Renal pelvis (tissue), 4 donors: ENCODE measurements around the gene MOB2. TPM values are rescaled to one million over a fixed set of nuclear protein-coding genes. Genes with fewer than 3 reads are reported as not detected.

Experiments used
- DNase-seq: peaks from one replicate; pipeline ENCODE4 v3.0.0-alpha.2; 2013
- polyA plus RNA-seq, 3 donors: library from polyadenylated mRNA; unstranded; fragments of 120-200 nt; gene quantifications; one replicate each; pipeline ENCODE4 v1.2.1, GENCODE V29; 2013; ENCODE audit not compliant: insufficient read length in 3 of 3

Gene MOB2
- polyA plus RNA-seq, 3 donors: 33.0 to 34.8 (median 33.0) TPM

DNA sequence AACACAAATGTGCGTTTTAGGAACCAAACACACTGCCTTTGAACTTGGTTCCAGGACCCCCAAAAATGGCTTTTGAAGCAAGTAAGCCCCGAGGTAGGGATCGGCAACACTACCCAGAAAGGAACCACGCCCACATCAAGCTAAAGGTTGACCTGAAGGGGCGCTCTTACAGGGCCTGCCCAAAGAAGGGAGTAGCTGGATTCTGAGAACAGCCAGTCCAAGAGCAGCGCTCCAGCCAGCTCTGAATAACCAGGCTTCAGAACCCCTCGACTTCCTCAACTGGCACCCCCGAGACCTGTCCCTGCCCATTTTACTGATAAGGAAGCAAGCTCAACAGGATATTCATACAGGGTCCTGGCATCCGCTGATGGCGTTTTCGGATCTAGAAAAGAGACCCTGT is 18.9 kb upstream of the MOB2 start:
- DNase-seq: no peak

DNA sequence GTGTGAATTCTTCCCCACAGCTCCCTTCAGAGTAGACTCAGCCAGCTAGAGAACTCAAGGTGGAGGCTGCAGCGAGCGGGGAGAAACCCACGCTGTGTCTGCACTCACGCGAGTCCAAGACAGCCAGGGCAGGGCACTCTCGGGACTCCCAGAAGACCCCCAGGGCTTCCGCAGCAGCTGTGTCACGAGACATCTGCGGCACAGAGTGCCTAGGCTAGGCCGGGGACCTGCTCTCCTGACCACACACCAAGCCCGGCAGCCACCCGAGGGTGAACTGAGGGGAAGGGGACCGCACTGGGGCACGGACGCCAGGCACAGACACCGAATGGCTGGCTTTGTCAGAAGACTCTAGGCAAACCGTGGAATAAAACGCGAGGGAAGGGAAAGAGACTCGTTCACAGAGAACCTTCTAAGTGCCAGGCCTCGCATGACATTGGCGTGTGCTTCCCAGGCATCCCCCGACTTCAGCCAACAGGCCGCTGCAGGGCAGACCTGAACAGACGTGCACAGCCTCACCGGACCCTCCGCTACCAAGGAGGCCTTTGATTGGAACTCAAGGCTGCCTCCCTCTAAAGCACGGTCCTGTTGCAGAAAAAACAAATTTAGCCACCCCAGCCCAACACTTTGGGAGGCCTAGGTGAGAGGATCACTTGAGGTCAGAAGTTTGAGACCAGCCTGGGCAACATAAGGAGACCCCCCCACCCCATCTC is 18.2 kb upstream of the MOB2 start:
- DNase-seq: no peak

DNA sequence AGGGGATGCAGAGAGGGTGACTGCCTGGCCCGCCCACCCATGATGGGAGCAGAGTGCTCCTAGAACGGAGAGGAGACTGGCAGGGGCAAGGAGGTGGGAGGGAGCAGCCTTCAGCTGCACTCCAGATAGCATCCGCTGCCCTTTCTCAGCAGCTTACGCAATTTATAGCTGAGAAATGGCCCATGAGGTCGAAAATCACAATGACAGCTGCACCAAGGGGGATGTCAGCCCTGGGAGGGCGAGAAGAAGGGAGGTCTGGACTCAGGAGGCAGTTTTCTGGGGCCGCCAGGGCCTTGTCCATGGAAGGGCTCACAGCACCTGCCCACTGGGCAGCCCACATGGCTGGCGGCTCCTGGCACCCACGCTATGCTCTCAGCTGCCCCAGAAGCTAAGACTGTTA is 17.6 kb upstream of the MOB2 start:
- no peak for DNase-seq

DNA sequence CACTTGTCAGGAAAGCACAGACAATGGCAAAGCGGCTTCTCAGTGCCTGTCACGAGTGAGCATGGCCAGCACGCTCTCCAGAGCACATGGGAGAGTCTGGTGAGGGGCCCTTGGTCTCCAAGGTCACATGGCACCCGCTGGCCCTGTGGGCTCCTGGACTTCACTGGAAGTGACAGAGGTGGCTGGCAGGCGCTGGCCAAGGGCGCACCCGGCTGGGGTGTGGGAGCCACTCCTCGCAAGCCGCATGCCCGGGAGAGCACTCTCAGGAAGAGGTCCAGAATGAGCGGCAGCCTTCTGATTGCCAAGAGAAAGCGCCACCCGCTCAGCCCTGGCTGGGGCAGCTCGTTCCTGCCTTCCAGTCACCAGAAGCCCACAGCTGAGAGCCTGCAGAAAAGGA is 17.1 kb upstream of the MOB2 start:
- DNase-seq: no peak

DNA sequence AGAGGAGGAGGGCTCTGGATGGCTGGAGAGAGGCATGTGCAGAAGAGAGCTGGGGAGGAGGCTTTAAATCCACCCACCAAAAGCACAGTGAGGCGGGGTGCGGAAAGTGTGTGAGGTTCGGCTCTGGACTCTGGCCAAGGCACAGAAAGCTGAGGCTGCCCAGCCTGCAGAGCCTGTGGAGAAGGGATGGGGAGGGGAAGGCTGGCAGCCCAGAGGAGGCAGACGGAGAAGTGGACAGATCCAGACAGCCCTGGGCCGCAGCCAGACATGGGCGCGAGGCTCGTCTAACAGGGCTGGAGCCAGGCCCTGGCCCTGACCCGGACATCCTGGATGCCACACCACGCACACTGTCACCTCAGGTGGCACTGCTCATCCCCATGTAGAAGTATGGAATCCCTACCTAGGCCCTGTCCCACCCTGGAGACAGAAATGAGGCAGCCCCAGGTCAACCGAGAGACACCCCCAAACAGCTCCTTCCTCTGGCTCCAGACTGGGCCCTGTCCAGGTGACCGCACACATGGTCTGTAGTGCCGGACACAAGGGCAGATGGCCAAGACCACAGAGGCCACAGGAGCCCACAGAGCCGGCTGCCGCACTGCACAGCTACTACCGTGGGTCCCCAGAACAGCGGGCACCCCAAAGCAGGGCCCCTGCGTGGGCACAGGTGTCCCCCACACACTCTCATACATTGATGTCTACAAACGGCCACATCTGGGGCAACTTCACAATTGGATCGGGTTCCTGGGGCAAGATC is 16.6 kb upstream of the MOB2 start:
- DNase-seq: no peak

DNA sequence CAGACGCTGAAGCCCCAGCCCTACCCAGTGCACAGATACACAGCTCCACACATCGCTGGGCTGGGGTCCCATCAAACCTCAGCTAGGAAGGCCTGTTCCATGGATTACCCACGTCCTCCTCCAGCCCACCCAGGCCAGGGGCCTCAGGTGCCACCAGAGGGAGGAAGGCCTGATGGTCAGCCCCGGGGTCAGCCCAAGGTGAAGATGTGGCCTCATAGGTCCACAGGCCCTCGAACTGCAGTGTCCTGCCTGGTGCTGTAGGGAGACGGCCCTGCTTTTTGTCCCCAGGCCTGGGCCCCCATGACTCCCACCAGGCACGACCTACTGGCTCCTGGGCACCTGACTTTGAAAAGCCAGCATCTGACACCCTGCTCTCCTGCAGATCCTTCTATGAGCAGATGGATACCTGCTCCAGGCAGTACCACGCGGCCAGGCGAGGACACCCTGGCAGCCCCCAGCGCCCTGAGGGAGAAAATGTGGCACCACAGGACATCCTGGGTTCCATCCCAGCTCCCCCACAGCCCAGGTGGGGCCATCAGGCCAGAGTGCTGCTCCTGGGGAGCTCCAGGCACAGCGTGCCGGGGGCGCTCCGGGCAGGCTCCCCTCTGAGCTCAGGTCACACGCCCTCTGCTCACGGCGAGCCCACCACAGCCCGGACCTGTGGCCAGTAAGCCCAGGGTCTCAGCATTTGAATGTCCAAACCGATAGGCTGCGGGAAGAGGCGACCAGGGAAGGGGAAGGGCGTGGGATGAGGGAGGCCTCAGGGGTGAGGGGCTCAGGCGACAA is 15.8 kb upstream of the MOB2 start:
- no peak for DNase-seq

DNA sequence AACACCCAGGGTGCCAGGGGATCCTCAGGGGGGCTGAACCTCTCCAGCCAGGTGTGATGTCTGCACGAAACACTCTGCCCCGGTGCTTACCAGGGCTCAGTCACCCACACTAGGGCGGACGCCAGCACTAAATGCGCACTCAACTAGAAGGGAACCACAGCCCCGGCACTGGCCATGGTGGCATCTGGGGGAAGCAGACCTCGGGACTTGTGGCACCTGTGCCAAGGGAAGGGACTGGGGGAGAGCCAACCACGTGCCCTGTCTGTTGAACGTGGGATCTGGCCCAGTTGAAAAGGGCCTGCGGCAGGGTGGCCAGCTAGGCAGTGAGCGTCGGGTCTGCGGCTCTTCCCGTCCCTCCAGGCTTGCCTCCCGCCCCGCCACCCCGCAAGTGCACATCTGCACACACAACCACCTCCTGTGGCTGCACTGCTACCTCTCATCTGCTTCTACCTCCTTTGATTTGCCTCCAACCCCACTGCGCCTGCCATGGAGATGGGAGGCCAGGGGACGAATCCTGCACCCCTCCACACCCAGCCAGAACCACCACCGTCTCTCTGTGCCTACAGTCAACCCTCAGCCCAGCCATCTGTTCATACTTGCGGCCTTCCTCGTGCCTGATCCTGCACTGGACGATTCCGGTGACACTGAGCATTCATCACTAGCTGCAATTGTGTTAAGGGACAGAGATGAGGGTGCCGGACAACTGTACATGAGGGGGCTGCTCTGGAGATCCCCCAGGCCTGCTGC is 15.0 kb upstream of the MOB2 start:
- DNase-seq: no peak

DNA sequence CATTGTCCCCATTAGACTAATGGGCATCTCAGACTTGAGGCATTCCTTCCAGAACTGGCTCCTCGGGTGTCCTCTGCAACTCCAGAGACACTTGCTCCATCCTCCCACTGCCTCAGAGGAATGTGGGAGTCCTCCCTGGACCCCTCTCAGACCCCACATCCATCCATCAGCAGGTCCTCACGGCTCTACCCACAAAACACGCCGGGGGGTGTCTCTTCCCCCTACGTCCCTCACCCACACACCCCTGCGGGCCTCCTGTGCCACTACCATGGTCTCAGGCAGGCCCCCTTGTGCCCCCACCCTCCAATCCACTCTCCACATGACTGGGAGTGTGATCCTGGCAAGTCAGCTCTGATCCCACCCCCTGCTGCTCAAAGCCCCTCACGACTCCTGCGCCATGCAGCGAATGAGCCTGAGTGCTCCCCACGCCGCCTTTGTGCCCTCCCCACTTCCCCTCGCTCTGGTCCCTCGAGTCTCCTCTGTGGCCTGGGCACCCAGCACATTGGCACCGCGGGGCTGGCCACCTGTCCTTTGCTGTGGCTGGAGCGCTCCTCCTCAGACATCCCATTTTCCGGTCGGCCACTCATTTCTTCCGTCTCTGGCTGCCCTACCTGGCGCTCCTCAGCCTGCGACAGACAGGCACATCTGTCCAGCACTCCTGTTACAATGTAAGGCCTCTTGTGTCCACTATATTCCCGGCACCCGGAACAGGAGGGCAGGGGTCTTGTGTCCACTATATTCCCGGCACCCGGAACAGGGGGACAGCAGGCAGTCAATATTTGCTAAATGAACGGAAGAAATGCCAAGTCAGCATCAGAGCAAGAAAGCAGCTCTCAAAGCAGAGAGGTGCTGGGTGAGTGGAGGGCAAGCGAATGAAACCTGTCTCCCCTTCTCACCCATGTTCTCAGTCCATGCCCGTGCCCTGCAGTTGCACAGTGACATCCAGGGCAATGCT is 14.2 kb upstream of the MOB2 start:
- no peak for DNase-seq

DNA sequence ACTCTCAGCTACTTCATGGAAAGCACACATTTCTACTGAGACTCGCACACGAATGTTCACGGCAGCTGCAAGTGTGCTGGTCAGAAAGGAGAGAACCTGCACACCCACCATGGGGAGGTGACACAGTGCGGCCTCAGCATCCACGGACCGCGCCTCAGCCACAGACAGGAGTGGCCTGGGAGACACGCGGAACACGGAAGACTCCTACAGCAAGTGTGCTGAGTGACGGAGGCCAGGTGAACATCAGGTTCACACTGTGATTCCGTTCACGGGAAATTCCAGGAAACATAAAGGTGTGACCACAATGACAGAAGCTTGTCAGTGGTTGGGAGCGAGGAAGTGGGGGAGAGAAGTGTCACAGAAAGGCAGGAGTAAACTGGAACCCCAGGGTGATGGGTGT is 13.3 kb upstream of the MOB2 start:
- no peak for DNase-seq

DNA sequence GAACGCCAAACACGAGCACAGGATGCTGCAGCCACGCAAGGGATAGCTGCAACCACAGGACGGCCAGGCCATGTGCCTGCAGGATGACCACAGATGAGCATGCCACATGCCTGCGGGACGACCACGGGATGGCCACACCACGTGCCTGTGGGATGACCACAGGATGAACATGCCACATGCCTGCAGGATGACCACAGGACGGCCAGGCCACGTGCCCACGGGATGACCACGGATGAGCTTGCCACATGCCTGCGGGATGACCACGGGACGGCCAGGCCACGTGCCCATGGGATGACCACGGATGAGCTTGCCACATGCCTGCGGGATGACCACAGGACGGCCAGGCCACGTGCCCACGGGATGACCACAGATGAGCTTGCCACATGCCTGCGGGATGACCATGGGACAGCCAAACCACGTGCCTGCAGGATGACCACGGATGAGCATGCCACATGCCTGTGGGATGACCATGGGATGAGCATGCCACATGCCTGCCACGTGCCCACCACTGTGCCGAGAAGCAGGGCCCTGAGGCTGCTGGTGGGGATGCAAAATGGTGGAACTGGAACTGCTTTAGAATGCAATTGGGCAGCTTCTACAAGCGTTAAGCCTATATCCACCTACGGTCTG is 12.8 kb upstream of the MOB2 start:
- no peak for DNase-seq

DNA sequence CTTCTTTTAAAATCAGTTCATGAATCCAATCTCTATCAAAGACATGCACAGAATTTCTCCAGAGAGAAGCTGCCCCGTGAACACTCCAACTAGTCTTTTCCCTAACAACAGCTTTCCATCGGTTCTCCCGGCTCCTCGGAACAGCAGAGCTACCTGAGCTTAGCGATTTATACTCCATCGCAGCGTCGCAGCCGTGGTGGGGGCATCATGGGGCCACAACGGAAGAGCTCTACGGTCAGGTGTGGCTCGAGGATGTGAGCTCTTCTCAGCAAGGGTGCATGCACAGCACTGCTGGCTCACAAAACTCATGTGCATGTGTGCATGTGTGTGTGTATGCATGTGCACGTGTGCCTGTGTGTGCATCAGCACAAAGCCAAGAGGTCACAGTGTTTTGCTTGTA is 11.7 kb upstream of the MOB2 start:
- no peak for DNase-seq

DNA sequence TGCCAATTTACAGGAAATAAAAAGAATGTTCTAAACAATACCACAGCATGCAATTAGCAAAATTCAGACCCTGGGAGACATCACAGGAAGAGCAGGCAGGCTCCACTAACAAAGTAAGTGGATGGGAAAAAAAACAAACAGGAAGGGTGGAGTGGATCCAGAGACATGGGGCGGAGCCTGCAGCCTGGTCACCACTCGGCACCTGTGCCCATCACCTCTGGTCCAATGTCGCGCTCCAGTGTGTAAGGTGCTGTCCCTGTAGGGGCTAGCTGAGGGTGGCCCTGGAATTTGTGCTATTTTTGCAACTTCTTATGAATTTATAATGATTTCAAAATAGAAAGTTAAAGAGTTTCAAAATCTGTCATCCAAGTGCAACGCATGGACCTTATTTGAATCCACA is 11.0 kb upstream of the MOB2 start:
- no peak for DNase-seq

DNA sequence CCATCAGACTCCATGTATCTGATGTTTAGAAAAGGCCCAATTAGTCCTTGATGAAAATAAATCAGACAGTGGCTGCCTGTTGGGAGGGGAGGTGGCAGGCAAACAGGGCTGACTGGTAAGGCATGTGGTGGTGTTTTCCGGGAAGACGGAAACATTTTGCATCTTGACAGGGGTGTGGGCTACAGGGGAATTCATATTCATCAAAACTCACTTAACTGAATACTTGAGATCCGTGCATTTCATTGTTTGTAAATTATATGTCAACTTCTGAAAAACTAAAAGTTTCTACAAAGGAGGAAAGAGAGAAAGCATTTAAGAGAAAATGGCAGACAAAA is 10.1 kb upstream of the MOB2 start:
- no peak for DNase-seq

DNA sequence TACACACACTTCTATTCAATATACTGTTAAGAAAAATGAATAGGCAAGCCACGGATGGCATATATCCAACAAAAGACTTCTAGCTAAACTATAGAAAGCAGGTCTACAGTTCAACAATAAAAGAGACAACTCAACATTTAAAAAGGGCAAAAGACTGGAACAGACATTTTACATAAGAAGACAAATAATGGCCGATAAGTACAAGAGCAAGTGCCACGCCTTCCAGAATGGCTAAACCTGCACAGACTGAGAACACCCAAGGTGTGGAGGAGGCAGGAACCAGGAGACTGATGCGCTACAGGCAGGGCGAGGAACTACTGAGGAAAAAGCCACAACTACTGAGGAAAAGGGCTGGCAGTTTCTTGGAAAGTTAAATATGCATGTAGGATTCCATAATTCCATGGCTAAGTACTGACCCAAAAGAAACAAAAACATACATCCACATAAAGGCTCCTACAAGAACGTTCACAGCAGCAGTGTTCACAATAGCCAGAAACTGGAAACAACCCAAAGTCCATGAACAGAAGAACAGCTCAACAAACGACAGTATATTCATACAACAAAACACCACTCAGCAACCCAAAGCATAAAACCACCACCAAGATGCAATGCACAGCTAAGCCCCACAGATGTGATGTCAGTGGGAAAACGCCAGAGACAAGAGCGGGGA is 9.6 kb upstream of the MOB2 start:
- no peak for DNase-seq

DNA sequence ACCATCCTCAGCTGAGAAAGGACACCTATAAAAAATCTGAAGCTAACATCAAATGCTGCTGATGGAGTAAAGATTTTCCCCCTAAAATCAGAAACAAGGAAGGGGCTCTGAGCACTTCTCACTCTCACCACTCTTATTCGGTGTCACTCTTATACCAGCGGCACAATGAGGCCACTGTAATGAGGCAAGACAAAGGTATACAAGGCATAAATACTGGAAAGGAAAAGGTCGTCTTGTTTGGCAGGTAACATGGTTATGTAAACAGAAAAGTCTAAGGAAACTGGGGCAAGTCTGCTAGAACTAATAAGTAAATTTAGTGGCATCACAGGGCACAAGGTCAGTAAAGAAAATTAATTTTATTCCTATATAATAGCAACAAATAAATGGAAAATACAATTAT is 8.1 kb upstream of the MOB2 start:
- DNase-seq: no peak

DNA sequence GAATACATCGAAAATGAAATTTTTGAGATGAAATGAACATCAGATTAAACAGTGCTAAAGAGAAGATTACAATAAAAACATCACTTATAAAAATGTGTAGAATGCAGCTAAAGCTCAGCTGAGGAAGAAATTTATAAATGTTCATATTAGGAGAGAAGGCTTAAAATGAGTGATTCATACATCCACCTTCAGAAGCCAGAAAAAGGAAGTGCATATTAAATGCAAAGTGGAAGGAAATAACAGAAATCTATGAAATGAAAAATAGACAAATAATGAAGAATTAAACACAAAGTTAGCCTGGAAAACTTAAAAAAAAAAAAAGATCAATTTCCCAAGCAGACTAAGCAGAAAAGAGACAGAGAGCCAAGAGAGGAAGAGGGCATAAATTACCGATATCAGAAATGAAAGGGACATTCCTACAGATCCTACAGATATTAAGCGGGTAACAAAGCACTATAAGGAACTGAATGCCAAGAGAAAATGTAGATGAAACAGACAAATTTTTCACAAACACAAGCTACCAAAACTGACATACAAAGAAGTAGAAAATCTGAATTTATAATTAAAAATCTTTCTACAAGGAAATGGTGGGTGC is 7.2 kb upstream of the MOB2 start:
- no peak for DNase-seq

DNA sequence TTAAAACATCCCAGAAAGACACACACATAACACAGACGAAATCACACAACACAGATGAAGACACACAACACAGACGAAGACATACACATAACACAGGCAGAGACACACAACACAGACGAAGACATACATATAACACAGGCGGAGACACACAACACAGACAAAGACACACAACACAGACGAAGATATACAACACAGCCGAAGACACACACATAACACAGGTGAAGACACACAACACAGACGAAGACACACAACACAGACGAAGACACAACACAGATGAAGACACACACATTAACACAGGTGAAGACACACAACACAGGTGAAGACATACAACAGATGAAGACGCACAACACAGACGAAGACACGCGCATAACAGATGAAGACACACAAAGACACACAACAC is 4.8 kb upstream of the MOB2 start:
- no peak for DNase-seq

DNA sequence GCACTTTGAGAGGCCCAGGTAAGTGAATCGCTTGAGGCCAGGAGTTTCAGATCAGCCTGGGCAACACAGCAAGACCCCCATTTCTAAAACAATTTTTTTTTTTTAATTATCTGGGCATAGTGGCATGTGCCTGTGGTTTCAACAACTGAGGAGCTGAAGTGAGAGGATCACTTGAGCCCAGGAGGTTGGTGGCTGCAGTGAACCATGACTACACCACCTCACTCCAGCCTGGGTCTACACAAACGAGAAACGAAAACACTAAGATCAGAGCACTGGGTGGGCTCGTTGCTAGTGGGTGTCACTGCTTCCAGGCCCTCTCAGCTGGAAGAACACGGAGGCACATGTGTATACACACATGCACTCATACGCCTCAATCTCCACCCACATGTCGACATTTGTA is 4.1 kb upstream of the MOB2 start:
- no peak for DNase-seq

DNA sequence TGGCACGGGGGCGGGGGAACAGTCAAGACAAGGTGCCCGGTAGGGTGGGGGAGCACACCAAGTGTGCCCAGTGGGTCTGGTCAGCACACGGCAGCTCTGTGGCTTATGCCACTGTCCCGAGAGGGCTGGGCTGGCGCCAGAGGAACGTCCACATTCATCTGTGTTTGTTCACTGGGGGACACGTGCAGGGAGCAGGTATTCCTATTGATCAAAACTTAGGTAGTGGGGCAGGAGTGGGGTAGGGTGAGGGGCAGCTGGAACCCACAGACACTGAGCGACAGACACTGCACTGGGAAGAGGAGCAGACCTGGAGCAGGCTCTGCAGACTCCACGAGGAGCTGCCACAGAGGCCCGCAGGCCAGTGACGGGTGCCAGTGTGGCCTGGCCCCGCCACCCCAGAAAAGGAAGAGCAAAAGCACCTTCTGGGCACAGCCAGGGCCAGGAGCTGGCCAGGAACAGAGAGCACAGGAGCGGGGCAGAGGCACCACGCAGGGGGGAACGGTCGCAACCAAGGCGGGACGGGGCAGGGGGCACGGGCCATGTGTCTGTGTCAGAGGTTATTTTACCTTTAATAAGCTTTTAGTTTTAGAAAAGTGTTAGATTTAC is 2.1 kb upstream of the MOB2 start:
- DNase-seq: no peak
